Esophagus muscularis mucosa (tissue), 4 donors: ENCODE measurements around the gene NUP62.

Source experiments
- CTCF ChIP-seq, 3 experiments: fragments of 200-600 bp in 2 of 3; fragments of 450-650 bp in 1 of 3; sonication (generic) in 2 of 3; IDR thresholded peaks; one replicate each; pipeline ENCODE4 v1.5.1; 2017 to 2019; ENCODE audit warnings: antibody characterized with exemption in 3 of 3, mild to moderate bottlenecking in 2 of 3, moderate library complexity in 1 of 3
- EP300 ChIP-seq: sonication (generic); formaldehyde crosslinking; IDR thresholded peaks from one replicate; pipeline ENCODE4 v1.6.1; 2017; ENCODE audit warnings: antibody characterized with exemption
- POLR2A ChIP-seq: fragments of 450-650 bp; IDR thresholded peaks from one replicate; pipeline ENCODE4 v1.6.1; 2017; ENCODE audit warnings: antibody characterized with exemption, moderate library complexity, mild to moderate bottlenecking, low read depth
- POLR2AphosphoS5 ChIP-seq, 2 donors: sonication (generic); formaldehyde crosslinking; IDR thresholded peaks; one replicate each; pipeline ENCODE4 v1.6.1; 2017; ENCODE audit warnings: antibody characterized with exemption in 2 of 2

DNA sequence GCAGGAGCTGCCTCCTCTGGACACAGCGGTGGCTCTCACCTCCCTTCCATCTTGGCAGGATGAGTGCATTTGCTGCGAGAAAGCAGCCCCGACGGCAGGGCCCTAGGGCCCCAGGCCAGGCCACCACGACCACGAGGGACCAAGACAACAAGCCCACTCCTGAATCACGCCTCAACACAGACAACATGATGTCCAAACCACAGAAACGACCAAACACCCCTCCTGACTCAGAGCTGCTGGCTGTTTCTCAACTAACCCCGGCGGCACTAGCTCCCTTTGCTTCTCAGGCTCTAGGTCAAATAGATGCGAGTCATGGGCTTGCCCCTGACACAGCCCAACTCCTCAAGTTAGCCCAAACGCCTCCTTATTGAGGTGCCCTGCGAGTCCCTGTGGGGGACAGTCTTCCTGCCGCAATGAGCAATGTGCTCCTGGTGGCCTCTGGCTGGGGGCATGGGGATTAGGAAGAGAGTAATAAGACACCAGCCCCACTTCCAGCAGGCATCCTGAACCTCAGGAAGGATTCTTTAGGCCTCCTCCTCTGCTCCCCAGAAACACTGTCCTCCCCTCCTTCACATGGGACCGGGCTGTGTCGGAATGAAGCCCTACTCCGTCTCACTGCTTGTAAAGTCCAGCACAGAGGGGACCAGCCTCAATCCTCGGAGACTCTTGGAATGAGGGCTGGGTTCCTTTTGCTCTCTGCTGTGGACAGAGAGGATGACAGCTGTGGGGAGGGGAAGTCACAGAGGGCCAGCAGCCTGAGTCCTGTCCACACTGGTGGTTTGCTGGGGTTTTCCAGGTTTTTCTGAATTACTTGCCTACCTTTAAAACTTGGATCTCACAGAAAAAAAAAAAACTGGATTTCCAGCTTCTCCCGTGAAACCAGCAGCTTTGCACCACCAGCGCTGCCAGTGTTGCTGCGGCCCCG lies 7.2 kb downstream of the NUP62 start:
- no peak for TF ChIP-seq POLR2A
- TF ChIP-seq CTCF (IDR thresholded peaks at IDR 0.05) = no peak
- no peak for TF ChIP-seq POLR2AphosphoS5 (IDR thresholded peaks at IDR 0.05)
- no peak for TF ChIP-seq EP300
